Panc1 (cell line): ENCODE measurements around the gene RIMS1. TPM values are rescaled to one million over a fixed set of nuclear protein-coding genes. Genes with fewer than 3 reads are reported as not detected.

ENCODE experiments used
- ATAC-seq: fragments of 200-7000 bp; cut with Tn5 transposase; 2 replicates; pipeline ENCODE4 v1.9.1; 2020; ENCODE audit warnings: mild to moderate bottlenecking, moderate library complexity
- BruUV-seq: library from RNA; stranded (reverse); fragments of 400-500 nt; replicated peaks from 2 replicates; lab custom pipeline; 2021; lab: Mats Ljungman, UMichigan
- CTCF ChIA-PET: fragments of 300-600 bp; sonication (Branson Sonifier 250); formaldehyde crosslinking; loops from one replicate; lab custom pipeline; 2022; ENCODE audit warnings: antibody characterized with exemption; lab: Charles Lee
- POLR2A ChIA-PET: fragments of 300-600 bp; sonication (Branson Sonifier 250); formaldehyde crosslinking; loops from one replicate; lab custom pipeline; 2022; ENCODE audit warnings: antibody characterized with exemption; lab: Charles Lee
- DNase-seq: peaks from one replicate; pipeline ENCODE4 v3.0.0-alpha.2; 2010; ENCODE audit warnings: low read depth, low spot score
- H3K27ac ChIP-seq: 2 replicates; pipeline ENCODE4 v1.5.1; 2011; ENCODE audit warnings: mild to moderate bottlenecking, low read length, inconsistent platforms
- H3K27me3 ChIP-seq: fragments of 200-500 bp; sonication (Bioruptor generic); 2 replicates; pipeline ENCODE4 v1.6.0; 2014; ENCODE audit warnings: low read length, inconsistent platforms; ENCODE audit not compliant: control insufficient read depth, insufficient read depth
- H3K36me3 ChIP-seq: fragments of 200-500 bp; sonication (Bioruptor generic); 2 replicates; pipeline ENCODE4 v1.5.1; 2014; ENCODE audit warnings: inconsistent platforms, mild to moderate bottlenecking, low read length, moderate library complexity; ENCODE audit not compliant: control insufficient read depth, insufficient read depth
- H3K4me1 ChIP-seq: 2 replicates; pipeline ENCODE4 v1.5.1; 2011; ENCODE audit warnings: inconsistent platforms, mild to moderate bottlenecking, low read length, moderate library complexity; ENCODE audit not compliant: control insufficient read depth, insufficient read depth
- H3K4me3 ChIP-seq, 2 experiments: 2 replicates each; pipeline ENCODE4 v1.5.1; 2011 to 2012; ENCODE audit warnings: low read depth in 2 of 2, low read length in 2 of 2, mild to moderate bottlenecking in 2 of 2, inconsistent platforms in 1 of 2, moderate library complexity in 1 of 2
- H3K9me3 ChIP-seq: fragments of 200-500 bp; sonication (Bioruptor generic); 2 replicates; pipeline ENCODE4 v1.5.1; 2014; ENCODE audit warnings: low read depth, mild to moderate bottlenecking, inconsistent platforms, low read length, moderate library complexity; ENCODE audit not compliant: control insufficient read depth, insufficient read depth
- CTCF ChIP-seq: fragments of 450-650 bp; IDR thresholded peaks from 2 replicates; pipeline ENCODE4 v1.5.1; 2017; ENCODE audit warnings: mild to moderate bottlenecking
- POLR2AphosphoS5 ChIP-seq: IDR thresholded peaks from 2 replicates; pipeline ENCODE4 v1.6.1; 2012; ENCODE audit warnings: mild to moderate bottlenecking, low read depth, low read length, moderate library complexity
- REST ChIP-seq, 2 experiments: IDR thresholded peaks; 2 replicates each; pipeline ENCODE4 v1.6.1; 2011 to 2012; ENCODE audit warnings: low read depth in 2 of 2, control low read depth in 1 of 2, low read length in 1 of 2, mild to moderate bottlenecking in 1 of 2, moderate library complexity in 1 of 2; ENCODE audit not compliant: insufficient read depth in 1 of 2
- SIN3A ChIP-seq: IDR thresholded peaks from 2 replicates; pipeline ENCODE4 v1.6.1; 2012; ENCODE audit warnings: low read depth, mild to moderate bottlenecking, low read length, moderate library complexity, borderline replicate concordance; ENCODE audit not compliant: insufficient read depth
- TCF7L2 ChIP-seq: IDR thresholded peaks from 2 replicates; pipeline ENCODE4 v1.6.1; 2011; ENCODE audit warnings: mild to moderate bottlenecking, low read depth, low read length, inconsistent platforms
- in situ Hi-C: cut with HindIII; loops from 2 replicates; pipeline ENCODE4 v1.10.0; 2016; ENCODE audit warnings: low sequenced_read_pairs, low pct_unique_long_range_greater_than_20kb
- intact Hi-C: fragments of 100-400 bp; cut with micrococcal nuclease; formaldehyde crosslinking; loops from one replicate; pipeline ENCODE4 v1.10.0; 2022; ENCODE audit not compliant: unreplicated experiment
- total RNA-seq: library from RNA; stranded (reverse); gene quantifications from one replicate; pipeline ENCODE4 v1.2.1, GENCODE V29; 2021; ENCODE audit not compliant: unreplicated experiment

The RIMS1 gene
- total RNA-seq, 1 experiment from 2014 or later, result 0.18 TPM

- H3K9me3 ChIP-seq, result no peaks in the 10 kb centered on the region
- H3K27ac ChIP-seq, result no peak overlapping the region
- no TSS peak for BruUV-seq
- H3K36me3 ChIP-seq, result no peaks in the 10 kb centered on the region
- no peaks in the 10 kb centered on the region for H3K27me3 ChIP-seq
- ChIA-PET CTCF (interaction anchor here (0.8 to 3.1 kb wide), 3 partner anchors 12 to 177 kb away, joined by 3 to 17 read pairs (median 4); no protein-coding TSS in a partner anchor), POLR2A (no interaction called here)
- ATAC-seq (no peak), DNase-seq (no peak)
- in situ Hi-C loops (no loop called here), intact Hi-C loops (loop anchor here (5.0 to 10.0 kb wide), 2 partner anchors 172 to 914 kb away; no protein-coding TSS in a partner anchor)
- no peaks in the 10 kb centered on the region for H3K4me1 ChIP-seq
- no peak for TF ChIP-seq TCF7L2
- TF ChIP-seq POLR2AphosphoS5, result no peak
- TF ChIP-seq CTCF, result no peak
- H3K4me3 ChIP-seq, result no peak overlapping the region
Observed at GRCh38 chr6:72410769-72411168, 524.4 kb downstream of the RIMS1 start.

GRCh38 chr6:72411872-72412708 is 525.7 kb downstream of the RIMS1 start:
- peak; percentile 89 for ATAC-seq
- no peak overlapping the region for H3K4me3 ChIP-seq
- DNase-seq, result peak; percentile 89
- TF ChIP-seq REST (IDR thresholded peaks at IDR 0.05; ENCODE audit: insufficient read depth in 1 of 2, low read depth in 2 of 2, low read length in 1 of 2), result no peak
- peak; percentile 38; the same call in 1 of the 2 replicates for TF ChIP-seq POLR2AphosphoS5
- peak; percentile 100 for TF ChIP-seq CTCF
- no peak for TF ChIP-seq SIN3A
- no peaks in the 10 kb centered on the region for H3K9me3 ChIP-seq
- in situ Hi-C loops (no loop called here), intact Hi-C loops (loop anchor here (1.0 to 10.0 kb wide), 4 partner anchors 170 to 913 kb away; no protein-coding TSS in a partner anchor)
- no TSS peak for BruUV-seq
- ChIA-PET POLR2A (interaction anchor here (0.6 to 0.7 kb wide), 2 partner anchors 275 to 918 kb away, joined by 3 to 4 read pairs; no protein-coding TSS in a partner anchor), CTCF (interaction anchor here (0.5 to 3.1 kb wide), 9 partner anchors 168 to 978 kb away, joined by 3 to 17 read pairs (median 5); no protein-coding TSS in a partner anchor)
- no peaks in the 10 kb centered on the region for H3K36me3 ChIP-seq
- no peaks in the 10 kb centered on the region for H3K27me3 ChIP-seq
- H3K27ac ChIP-seq, result no peak overlapping the region
- no peaks in the 10 kb centered on the region for H3K4me1 ChIP-seq
